Vagina (tissue), 2 donors: ENCODE measurements around the gene MED12L.

Experiments
- CTCF ChIP-seq, 3 experiments: fragments of 450-650 bp in 2 of 3; fragments of 200-600 bp in 1 of 3; sonication (generic) in 1 of 3; IDR thresholded peaks; one replicate each; pipeline ENCODE4 v1.5.1; 2017 to 2019; ENCODE audit warnings: antibody characterized with exemption in 3 of 3, mild to moderate bottlenecking in 2 of 3, moderate library complexity in 2 of 3
- POLR2A ChIP-seq, 2 donors: fragments of 450-650 bp; IDR thresholded peaks; one replicate each; pipeline ENCODE4 v1.6.1; 2017; ENCODE audit warnings: antibody characterized with exemption in 2 of 2, mild to moderate bottlenecking in 2 of 2, moderate library complexity in 2 of 2
- POLR2AphosphoS5 ChIP-seq, 2 donors: sonication (generic); formaldehyde crosslinking; IDR thresholded peaks; one replicate each; pipeline ENCODE4 v1.9.0; 2017; ENCODE audit warnings: antibody characterized with exemption in 2 of 2, mild to moderate bottlenecking in 2 of 2, low read depth in 1 of 2; ENCODE audit not compliant: insufficient read depth in 1 of 2

- TF ChIP-seq POLR2A (IDR thresholded peaks at IDR 0.05) (no peak), CTCF (IDR thresholded peaks at IDR 0.05) (no peak), POLR2AphosphoS5 (IDR thresholded peaks at IDR 0.05; ENCODE audit: insufficient read depth in 1 of 2, low read depth in 1 of 2) (no peak)
Observed at GRCh38 chr3:151210676-151211381, 125.4 kb downstream of the MED12L start.
